ENCODE data around the gene CLIP1. TPM values are rescaled to one million over a fixed set of nuclear protein-coding genes. Genes with fewer than 3 reads are reported as not detected.

CLIP1 gene
- total and polyA plus RNA-seq, 2 of the 13 experiments (the other 11 are each of a cell fraction or from before 2014, with no cell fraction given): 28.9 to 43.7 TPM

GRCh38 chr12:122225683-122226365 is 196.6 kb downstream of the CLIP1 start, which contains the start of gene DIABLO (continued):
- TF ChIP-seq ZHX2 (IDR thresholded peaks at IDR 0.05; ENCODE audit: low read depth) (peak; percentile 95), ZHX2 (CRISPR knock-in tag; IDR thresholded peaks at IDR 0.05; ENCODE audit: borderline replicate concordance) (no peak), POGZ (CRISPR knock-in tag; IDR thresholded peaks at IDR 0.05) (peak; percentile 87), KLF15 (CRISPR knock-in tag; IDR thresholded peaks at IDR 0.05; ENCODE audit: borderline replicate concordance) (0 out of 2 replicates have a peak, but pooled peaks have one; percentile 6), DMAP1 (CRISPR knock-in tag; IDR thresholded peaks at IDR 0.05) (peak; percentile 89), CENPT (CRISPR knock-in tag; IDR thresholded peaks at IDR 0.05; ENCODE audit: low read depth) (peak; percentile 76; the same call in 1 of the 2 replicates), FOXJ3 (CRISPR knock-in tag; IDR thresholded peaks at IDR 0.05; ENCODE audit: borderline replicate concordance) (no peak), ELF1 (CRISPR knock-in tag; IDR thresholded peaks at IDR 0.05) (peak; percentile 86), PAX8 (CRISPR knock-in tag; IDR thresholded peaks at IDR 0.05; ENCODE audit: borderline replicate concordance) (0 out of 2 replicates have a peak, but pooled peaks have one; percentile 29), TMF1 (CRISPR knock-in tag; IDR thresholded peaks at IDR 0.05; ENCODE audit: low read depth) (peak; percentile 12; the same call in 1 of the 2 replicates), ZNF564 (CRISPR knock-in tag; IDR thresholded peaks at IDR 0.05) (0 out of 2 replicates have a peak, but pooled peaks have one; percentile 39), ZBTB42 (CRISPR knock-in tag; IDR thresholded peaks at IDR 0.05) (0 out of 2 replicates have a peak, but pooled peaks have one; percentile 20), KDM4B (CRISPR knock-in tag; IDR thresholded peaks at IDR 0.05) (peak; percentile 67), ZNF792 (CRISPR knock-in tag; IDR thresholded peaks at IDR 0.05) (peak; percentile 19; the same call in 1 of the 2 replicates), ZNF614 (CRISPR knock-in tag; IDR thresholded peaks at IDR 0.05; ENCODE audit: borderline replicate concordance) (peak; percentile 79; the same call in 1 of the 2 replicates), ZFP41 (CRISPR knock-in tag; IDR thresholded peaks at IDR 0.05; ENCODE audit: borderline replicate concordance) (peak; percentile 92; the same call in 1 of the 2 replicates)
- TF ChIP-seq, protein P1, sequence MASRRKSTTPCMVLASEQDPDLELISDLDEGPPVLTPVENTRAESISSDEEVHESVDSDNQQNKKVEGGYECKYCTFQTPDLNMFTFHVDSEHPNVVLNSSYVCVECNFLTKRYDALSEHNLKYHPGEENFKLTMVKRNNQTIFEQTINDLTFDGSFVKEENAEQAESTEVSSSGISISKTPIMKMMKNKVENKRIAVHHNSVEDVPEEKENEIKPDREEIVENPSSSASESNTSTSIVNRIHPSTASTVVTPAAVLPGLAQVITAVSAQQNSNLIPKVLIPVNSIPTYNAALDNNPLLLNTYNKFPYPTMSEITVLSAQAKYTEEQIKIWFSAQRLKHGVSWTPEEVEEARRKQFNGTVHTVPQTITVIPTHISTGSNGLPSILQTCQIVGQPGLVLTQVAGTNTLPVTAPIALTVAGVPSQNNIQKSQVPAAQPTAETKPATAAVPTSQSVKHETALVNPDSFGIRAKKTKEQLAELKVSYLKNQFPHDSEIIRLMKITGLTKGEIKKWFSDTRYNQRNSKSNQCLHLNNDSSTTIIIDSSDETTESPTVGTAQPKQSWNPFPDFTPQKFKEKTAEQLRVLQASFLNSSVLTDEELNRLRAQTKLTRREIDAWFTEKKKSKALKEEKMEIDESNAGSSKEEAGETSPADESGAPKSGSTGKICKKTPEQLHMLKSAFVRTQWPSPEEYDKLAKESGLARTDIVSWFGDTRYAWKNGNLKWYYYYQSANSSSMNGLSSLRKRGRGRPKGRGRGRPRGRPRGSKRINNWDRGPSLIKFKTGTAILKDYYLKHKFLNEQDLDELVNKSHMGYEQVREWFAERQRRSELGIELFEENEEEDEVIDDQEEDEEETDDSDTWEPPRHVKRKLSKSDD (CRISPR knock-in tag; IDR thresholded peaks at IDR 0.05; ENCODE audit: low read depth): peak; percentile 89
- TF ChIP-seq, protein P2, sequence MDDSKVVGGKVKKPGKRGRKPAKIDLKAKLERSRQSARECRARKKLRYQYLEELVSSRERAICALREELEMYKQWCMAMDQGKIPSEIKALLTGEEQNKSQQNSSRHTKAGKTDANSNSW (CRISPR knock-in tag; IDR thresholded peaks at IDR 0.05; ENCODE audit: borderline replicate concordance): 0 out of 2 replicates have a peak, but pooled peaks have one; percentile 58
- TF ChIP-seq, protein P3, sequence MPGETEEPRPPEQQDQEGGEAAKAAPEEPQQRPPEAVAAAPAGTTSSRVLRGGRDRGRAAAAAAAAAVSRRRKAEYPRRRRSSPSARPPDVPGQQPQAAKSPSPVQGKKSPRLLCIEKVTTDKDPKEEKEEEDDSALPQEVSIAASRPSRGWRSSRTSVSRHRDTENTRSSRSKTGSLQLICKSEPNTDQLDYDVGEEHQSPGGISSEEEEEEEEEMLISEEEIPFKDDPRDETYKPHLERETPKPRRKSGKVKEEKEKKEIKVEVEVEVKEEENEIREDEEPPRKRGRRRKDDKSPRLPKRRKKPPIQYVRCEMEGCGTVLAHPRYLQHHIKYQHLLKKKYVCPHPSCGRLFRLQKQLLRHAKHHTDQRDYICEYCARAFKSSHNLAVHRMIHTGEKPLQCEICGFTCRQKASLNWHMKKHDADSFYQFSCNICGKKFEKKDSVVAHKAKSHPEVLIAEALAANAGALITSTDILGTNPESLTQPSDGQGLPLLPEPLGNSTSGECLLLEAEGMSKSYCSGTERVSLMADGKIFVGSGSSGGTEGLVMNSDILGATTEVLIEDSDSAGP (CRISPR knock-in tag; IDR thresholded peaks at IDR 0.05; ENCODE audit: borderline replicate concordance): peak; percentile 89; the same call in 1 of the 2 replicates
